Memory B cell (primary cell): ENCODE data around the gene BACE1.

ENCODE experiments used
- ATAC-seq: fragments of 150-1000 bp; cut with Tn5 transposase; 2 replicates; pipeline ENCODE4 v1.10.0; 2021; ENCODE audit warnings: low read depth, mild to moderate bottlenecking, moderate library complexity
- DNase-seq, 2 donors: peaks; one replicate each; pipeline ENCODE4 v3.0.0; 2022; ENCODE audit warnings: low spot score in 2 of 2
- H3K27ac Mint-ChIP-seq: one replicate; pipeline ENCODE4 v1.8.0; 2022; ENCODE audit warnings: mild to moderate bottlenecking, moderate library complexity, mixed read lengths
- H3K27me3 Mint-ChIP-seq: one replicate; pipeline ENCODE4 v1.8.0; 2022; ENCODE audit warnings: mixed read lengths
- H3K36me3 Mint-ChIP-seq: one replicate; pipeline ENCODE4 v1.8.0; 2022; ENCODE audit warnings: mild to moderate bottlenecking, mixed read lengths
- H3K4me1 Mint-ChIP-seq: one replicate; pipeline ENCODE4 v1.8.0; 2022; ENCODE audit warnings: mixed read lengths
- H3K4me3 Mint-ChIP-seq: one replicate; pipeline ENCODE4 v1.8.0; 2022; ENCODE audit warnings: mild to moderate bottlenecking, moderate library complexity, mixed read lengths
- H3K9me3 Mint-ChIP-seq: one replicate; pipeline ENCODE4 v1.8.0; 2022; ENCODE audit warnings: mixed read lengths

Gene BACE1

DNA sequence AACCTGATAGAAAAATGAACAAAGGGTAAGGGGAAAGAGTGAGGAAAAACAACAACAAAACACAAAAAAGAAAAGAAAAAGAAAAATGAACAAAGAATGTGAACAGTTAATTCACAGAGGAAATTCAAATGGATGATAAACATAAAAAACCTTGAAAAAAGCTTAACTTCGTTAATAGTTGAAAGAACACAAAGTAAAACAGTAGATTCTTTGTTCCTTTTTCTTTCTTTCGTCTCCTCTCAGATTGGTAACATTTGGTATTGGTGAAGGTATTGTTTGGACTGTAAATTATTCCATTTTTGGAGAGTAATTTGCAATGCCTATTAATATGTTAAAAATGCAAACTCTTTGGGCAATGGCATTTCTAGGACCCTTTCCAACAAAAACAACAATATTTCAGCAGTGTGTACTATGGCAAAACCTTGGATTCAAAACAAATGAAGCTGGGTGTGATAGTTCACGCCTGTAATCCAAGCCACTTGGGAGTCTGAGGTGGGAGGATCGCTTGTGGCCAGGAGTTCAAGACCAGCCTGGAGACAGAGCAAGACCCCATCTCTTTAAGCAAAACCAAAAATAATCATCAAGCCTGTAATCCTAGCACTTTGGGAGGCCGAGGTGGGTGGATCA is 3.3 kb upstream of the BACE1 start:
- H3K27ac Mint-ChIP-seq = no peak overlapping the region
- DNase-seq (no peak), ATAC-seq (no peak)
- H3K36me3 Mint-ChIP-seq = no peaks in the 10 kb centered on the region
- no peaks in the 10 kb centered on the region for H3K9me3 Mint-ChIP-seq
- no peak overlapping the region for H3K4me3 Mint-ChIP-seq
- peaks cover 8% of the 10 kb centered on the region for H3K27me3 Mint-ChIP-seq
- H3K4me1 Mint-ChIP-seq = peaks cover 3% of the 10 kb centered on the region

DNA sequence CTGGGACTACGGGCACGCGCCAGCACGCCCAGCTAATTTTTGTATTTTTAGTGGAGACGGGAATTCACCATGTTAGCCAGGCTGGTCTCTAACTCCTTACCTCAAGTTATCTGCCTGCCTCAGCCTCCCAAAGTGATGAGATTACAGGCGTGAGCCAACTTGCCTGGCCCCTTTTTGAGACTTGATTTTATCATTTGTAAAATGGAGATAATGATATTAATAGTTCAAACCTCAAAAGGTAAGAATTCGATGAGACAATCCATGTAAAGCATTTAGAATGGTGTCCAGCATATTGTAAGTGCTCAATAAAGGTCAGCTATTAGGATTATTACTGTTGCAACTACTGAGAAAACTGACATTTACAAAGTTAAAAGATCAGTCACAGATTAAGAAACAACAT is 2.7 kb upstream of the BACE1 start:
- no peak for DNase-seq
- no peaks in the 10 kb centered on the region for H3K36me3 Mint-ChIP-seq
- no peak overlapping the region for H3K27ac Mint-ChIP-seq
- H3K27me3 Mint-ChIP-seq = peaks cover 13% of the 10 kb centered on the region
- ATAC-seq = no peak
- H3K4me3 Mint-ChIP-seq = no peak overlapping the region
- no peaks in the 10 kb centered on the region for H3K9me3 Mint-ChIP-seq
- peaks cover 3% of the 10 kb centered on the region for H3K4me1 Mint-ChIP-seq

DNA sequence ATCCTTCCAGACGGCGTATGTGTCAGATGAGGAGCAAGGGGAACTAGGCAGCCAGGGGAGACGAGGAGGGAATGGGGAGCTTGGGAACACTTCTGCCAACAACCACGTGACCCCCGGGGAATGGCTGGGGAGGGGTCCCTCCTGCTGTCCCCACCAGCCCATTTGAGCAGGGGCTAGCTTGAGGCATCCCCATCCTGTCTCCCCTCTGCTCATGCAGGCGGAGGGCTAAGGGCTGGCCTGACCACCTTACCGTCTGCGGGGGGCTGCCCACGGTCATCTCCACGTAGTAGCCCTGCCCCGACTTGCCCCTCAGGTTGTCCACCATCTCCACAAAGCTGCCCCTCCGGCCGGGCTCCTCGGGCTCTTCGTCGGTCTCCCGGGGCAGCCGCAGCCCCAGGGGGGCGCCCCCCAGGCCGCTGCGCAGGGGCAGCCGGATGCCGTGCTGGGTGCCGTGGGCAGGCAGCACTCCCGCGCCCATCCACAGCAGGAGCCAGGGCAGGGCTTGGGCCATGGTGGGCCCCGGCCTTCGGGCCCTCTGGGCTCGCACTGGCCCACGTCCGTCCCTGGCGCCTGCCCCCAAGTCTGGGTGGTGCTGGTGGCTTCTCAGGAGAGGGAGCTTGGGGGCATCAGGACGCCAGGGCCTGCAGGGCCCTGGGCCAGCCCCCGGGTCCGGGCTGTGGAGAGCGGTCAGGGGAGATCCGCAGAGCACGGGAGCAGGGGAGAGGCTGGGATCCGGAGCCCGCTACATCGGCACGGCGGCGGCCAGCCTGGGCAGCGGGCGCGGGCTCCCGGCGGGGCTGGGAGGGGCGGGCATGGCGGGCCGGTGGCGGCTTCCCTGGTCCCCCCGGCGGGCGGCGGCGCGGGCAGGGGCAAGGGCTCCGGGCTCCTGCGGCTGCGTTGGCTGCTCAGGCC is 515 bp downstream of the BACE1 start:
- Mint-ChIP-seq H3K27me3 (peaks cover 22% of the 10 kb centered on the region), H3K27ac (no peak overlapping the region), H3K4me3 (peak overlapping the region; percentile 64), H3K9me3 (no peaks in the 10 kb centered on the region), H3K4me1 (peaks cover 3% of the 10 kb centered on the region), H3K36me3 (no peaks in the 10 kb centered on the region)
- peak in 1 of 2 donors; percentile 42 for DNase-seq
- ATAC-seq = peak; percentile 56

DNA sequence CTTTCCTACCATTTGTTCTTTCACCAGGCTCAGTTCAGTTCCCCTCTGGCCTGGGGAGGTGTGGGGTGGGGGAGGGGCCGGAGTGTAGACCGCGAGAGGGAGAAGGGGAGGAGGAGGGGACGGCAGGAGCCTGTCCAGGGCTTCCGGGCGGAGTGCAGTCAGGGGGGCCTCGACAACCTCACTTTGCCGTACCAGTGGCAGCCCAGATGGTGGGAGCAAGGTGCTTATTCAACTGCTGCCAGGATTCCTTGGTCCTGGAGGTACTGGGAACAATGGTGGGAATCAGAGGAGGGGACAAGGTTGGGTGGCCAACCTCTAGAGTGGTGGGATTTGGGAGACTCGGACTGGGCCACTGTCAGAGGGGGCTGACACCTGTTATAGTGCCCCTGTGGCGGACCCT is 1.2 kb downstream of the BACE1 start:
- H3K27ac Mint-ChIP-seq = no peak overlapping the region
- ATAC-seq = no peak
- no peak for DNase-seq
- peaks cover 22% of the 10 kb centered on the region for H3K27me3 Mint-ChIP-seq
- H3K4me3 Mint-ChIP-seq = peak overlapping the region; percentile 44
- no peaks in the 10 kb centered on the region for H3K36me3 Mint-ChIP-seq
- H3K9me3 Mint-ChIP-seq = no peaks in the 10 kb centered on the region
- H3K4me1 Mint-ChIP-seq = peaks cover 3% of the 10 kb centered on the region

DNA sequence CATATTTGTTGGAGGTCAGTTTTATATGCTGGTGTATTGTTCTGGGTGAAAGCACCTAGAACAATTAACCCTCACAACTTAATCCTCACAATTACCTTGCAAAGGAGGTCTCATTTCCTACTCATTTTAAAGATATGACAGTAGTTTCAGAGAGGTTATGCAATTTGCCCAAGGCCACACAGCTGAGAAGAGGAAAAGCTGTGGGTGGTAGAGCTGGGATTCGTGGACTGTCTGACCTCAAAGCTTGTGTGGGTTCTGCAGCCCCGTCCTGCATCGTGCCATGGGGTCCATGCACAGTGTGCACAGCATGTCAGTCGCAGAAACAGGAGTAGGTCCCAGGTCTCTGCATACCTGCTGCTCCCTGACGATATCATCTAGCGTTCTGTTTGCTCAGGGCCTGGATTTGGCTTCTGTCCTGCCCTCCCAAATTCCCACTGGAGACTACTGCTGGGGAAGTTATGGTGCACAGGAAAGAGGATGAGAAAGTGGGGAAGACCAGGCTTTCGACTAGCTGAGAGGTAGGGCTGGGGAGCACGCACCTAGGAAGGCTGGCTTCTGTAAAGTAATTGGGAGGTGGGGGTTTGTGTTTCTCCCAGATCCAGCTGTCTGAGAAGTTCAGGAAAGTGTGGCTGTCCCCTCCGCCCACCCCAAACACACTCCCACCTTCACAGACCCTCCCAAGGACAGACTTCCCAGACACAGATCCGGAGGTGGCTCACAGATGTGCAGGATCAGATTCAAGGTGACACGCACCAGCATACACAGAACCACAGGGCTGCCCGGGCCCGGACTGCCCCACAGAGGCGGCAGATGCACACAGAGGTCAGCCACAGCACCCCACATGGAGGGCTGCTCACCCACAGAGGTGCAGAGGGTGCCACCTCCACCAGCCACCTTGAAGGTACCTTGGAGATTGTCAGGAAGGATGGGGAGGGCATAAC is 2.0 kb downstream of the BACE1 start:
- Mint-ChIP-seq H3K4me3 (peak overlapping the region; percentile 44), H3K36me3 (no peaks in the 10 kb centered on the region), H3K27me3 (peaks cover 27% of the 10 kb centered on the region), H3K9me3 (no peaks in the 10 kb centered on the region), H3K4me1 (peaks cover 3% of the 10 kb centered on the region), H3K27ac (no peak overlapping the region)
- ATAC-seq (no peak), DNase-seq (no peak)

DNA sequence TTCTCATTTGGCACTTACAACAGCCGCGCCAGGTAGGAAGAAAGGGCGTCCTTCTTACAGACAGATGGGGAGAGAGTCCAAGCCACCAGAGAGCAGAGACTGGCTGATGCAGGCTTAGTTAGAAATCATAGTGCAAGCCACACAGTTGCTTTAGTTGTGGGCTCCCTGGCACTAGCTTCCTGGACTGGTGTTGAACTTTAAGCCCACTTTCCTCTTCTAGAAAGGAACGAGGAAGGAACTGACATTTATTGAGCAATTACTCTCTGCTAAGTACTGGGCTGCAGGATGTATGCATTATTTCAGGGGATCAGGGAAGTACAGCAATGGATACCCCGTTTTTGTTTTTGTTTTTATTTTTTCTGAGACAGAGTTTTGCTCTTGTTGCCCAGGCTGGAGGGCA is 3.0 kb downstream of the BACE1 start:
- peaks cover 3% of the 10 kb centered on the region for H3K4me1 Mint-ChIP-seq
- ATAC-seq = no peak
- no peaks in the 10 kb centered on the region for H3K36me3 Mint-ChIP-seq
- no peaks in the 10 kb centered on the region for H3K9me3 Mint-ChIP-seq
- H3K27ac Mint-ChIP-seq = no peak overlapping the region
- peaks cover 31% of the 10 kb centered on the region for H3K27me3 Mint-ChIP-seq
- no peak for DNase-seq
- H3K4me3 Mint-ChIP-seq = no peak overlapping the region

DNA sequence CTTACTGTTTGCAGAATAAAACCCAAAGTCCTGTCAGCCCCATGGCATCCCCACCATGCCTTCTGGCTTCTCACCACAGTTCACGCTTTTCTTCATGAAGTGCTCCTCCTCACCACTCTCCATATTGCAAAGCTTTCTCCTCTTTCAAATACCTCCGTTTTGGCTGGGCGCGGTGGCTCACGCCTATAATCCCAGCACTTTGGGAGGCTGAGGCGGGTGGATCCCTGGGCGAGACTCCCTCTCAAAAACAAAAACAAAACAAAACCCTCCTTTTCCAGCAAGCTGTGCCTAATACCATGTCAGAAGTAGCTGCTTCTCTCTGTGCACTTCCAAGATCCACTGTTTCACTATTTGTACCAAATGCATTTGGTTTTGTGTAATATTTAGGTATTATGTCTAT is 6.7 kb downstream of the BACE1 start:
- DNase-seq = no peak
- H3K27me3 Mint-ChIP-seq = peaks cover 28% of the 10 kb centered on the region
- no peaks in the 10 kb centered on the region for H3K9me3 Mint-ChIP-seq
- H3K27ac Mint-ChIP-seq = no peak overlapping the region
- H3K36me3 Mint-ChIP-seq = no peaks in the 10 kb centered on the region
- ATAC-seq = no peak
- no peaks in the 10 kb centered on the region for H3K4me1 Mint-ChIP-seq
- H3K4me3 Mint-ChIP-seq = no peak overlapping the region

DNA sequence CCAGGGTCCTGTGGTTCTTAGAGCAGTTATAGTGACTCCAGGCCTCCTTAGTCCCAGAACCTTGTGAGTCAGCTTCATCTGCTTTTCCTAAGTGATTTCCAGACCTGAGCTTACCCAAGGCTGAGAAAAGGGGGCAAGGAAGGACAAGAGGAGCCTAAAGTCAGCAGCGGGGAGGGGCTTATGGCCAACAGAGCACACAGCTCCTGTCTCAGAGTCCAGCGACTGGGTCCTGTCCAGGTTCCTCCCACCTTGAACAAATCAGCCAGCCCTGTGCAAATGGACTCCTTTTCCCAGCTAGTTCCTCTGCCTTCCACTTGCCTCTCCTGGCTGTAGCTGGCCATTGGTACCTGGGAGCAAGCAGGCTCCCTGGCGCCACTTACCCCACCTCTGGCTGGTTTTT is 10.9 kb downstream of the BACE1 start:
- H3K4me3 Mint-ChIP-seq = no peak overlapping the region
- H3K9me3 Mint-ChIP-seq = no peaks in the 10 kb centered on the region
- H3K27ac Mint-ChIP-seq = no peak overlapping the region
- H3K4me1 Mint-ChIP-seq = peaks cover 6% of the 10 kb centered on the region
- DNase-seq = no peak
- no peak for ATAC-seq
- no peaks in the 10 kb centered on the region for H3K36me3 Mint-ChIP-seq
- H3K27me3 Mint-ChIP-seq = peaks cover 26% of the 10 kb centered on the region

DNA sequence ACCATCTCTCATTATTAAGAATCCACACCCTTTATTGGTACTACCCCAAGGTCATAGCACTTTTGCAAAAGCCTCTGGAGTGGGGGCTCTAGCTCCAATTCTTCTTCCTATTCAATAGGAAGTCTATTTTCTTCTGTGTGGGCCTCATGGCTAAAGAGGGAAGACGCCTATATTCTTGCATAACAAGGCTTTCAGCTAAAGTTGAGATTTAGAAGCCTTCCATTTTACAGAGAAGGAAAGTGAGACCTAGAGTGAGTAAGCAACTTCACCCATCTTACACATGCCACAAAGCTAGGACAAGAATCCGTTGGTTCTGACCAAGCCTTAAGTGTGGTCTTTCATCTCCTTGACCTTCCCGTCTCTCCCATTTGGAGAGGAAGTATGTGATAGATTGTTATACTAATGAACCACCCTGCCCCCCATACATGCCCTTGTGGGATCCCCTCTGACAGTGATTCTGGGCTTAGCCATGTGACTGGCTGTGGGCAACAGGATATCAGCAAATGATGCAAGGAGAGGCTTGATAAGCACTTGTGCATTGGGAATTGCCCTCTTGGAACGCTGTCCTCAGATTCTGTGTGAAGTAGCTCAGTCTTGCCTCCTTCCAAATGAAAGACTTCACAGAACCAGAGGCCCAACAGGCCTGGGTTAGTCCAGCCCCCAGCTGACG is 12.3 kb downstream of the BACE1 start:
- ATAC-seq = no peak

DNA sequence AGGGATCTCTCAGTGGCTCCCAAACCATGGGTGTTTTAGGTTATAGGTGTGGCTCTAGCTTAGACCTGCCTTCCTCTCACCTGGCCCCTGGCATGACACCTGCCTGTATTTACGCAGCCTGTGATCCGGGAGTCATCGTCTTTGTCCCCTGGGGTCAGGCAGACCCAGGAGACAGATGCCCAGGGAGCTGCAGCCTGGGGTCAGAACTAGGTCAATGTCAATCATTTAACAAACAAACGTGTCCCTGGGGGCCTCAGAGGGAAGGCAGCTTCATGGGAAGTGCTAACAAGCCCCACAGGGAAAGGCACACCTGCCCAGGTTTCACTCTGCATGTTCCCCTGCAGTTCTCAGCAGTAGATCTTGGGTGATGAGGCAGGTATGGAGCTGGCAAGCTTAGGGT is 13.0 kb downstream of the BACE1 start:
- no peaks in the 10 kb centered on the region for H3K9me3 Mint-ChIP-seq
- ATAC-seq (no peak), DNase-seq (no peak)
- peaks cover 6% of the 10 kb centered on the region for H3K4me1 Mint-ChIP-seq
- H3K36me3 Mint-ChIP-seq = no peaks in the 10 kb centered on the region
- H3K27ac Mint-ChIP-seq = no peak overlapping the region
- H3K27me3 Mint-ChIP-seq = peaks cover 16% of the 10 kb centered on the region
- no peak overlapping the region for H3K4me3 Mint-ChIP-seq

More for the DNA sequence above, 12.3 kb downstream of the BACE1 start:
- Mint-ChIP-seq H3K9me3 (no peaks in the 10 kb centered on the region), H3K27me3 (peaks cover 18% of the 10 kb centered on the region), H3K36me3 (no peaks in the 10 kb centered on the region), H3K27ac (no peak overlapping the region), H3K4me3 (no peak overlapping the region), H3K4me1 (peaks cover 6% of the 10 kb centered on the region)
- DNase-seq = no peak

DNA sequence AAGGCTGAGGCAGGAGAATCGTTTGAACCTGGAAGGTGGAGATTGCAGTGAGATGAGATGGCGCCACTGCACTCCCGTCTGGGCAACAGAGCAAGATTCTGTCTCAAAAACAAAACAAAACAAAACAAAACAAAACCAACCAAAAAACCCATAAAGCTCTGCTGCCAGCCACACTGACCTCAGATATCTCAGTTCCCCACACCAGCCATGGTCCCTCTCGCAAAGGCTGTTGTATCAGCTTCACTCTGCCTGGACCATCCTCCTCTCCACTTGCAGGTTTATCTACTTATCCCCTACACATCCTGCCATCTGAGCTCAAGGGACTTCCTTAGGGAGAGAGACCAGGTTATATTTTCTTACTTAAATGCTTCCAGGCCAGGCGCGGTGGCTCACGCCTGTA is 13.8 kb downstream of the BACE1 start:
- Mint-ChIP-seq H3K36me3 (no peaks in the 10 kb centered on the region), H3K27ac (no peak overlapping the region), H3K9me3 (no peaks in the 10 kb centered on the region), H3K4me3 (no peak overlapping the region), H3K4me1 (peaks cover 6% of the 10 kb centered on the region), H3K27me3 (peaks cover 14% of the 10 kb centered on the region)
- DNase-seq (no peak), ATAC-seq (no peak)

DNA sequence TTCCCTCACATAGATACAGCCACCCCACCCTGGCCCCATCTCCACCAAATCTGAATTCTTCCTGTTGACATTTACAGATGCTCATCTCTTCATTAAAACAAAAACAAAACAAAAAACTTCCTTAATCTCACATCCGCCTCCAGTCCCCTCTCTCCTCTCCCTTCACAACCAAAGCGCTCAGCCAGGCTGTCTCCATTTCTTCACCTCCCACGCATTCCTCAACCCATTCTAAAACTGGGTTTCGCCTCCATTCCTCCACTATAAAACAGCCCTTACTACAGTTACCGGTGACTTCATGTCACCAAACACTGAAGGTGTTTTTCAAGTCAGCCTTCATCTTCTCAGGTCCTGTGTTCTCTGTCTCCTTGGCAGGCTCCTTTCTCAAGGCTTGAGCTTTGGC is 15.3 kb downstream of the BACE1 start:
- H3K9me3 Mint-ChIP-seq = no peaks in the 10 kb centered on the region
- H3K4me1 Mint-ChIP-seq = peaks cover 6% of the 10 kb centered on the region
- H3K27me3 Mint-ChIP-seq = peaks cover 14% of the 10 kb centered on the region
- DNase-seq (no peak), ATAC-seq (no peak)
- no peaks in the 10 kb centered on the region for H3K36me3 Mint-ChIP-seq
- no peak overlapping the region for H3K4me3 Mint-ChIP-seq
- H3K27ac Mint-ChIP-seq = peak overlapping the region; percentile 7

DNA sequence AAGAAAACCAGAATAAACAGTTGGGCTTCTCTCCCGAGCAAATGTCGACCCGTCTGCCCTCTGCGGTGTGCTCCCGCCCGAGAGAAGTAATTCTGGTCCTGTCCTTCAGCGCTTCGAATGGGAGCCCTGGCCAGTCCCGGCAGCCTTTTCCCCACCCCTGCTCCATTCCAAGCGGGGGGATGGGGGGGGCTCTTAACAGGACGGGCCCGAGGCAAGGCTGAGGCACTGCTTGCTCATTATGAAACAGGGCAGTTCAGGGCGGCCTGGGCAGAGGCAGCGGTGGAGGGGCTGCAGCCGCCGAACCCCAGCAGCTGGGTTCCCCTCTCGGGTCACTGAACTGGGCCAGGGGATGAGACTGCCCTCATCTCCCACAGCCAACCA is 15.8 kb downstream of the BACE1 start:
- H3K4me1 Mint-ChIP-seq = peaks cover 6% of the 10 kb centered on the region
- no peak for ATAC-seq
- H3K36me3 Mint-ChIP-seq = no peaks in the 10 kb centered on the region

More for the DNA sequence above, 15.8 kb downstream of the BACE1 start:
- Mint-ChIP-seq H3K9me3 (no peaks in the 10 kb centered on the region), H3K4me3 (no peak overlapping the region), H3K27ac (no peak overlapping the region), H3K27me3 (peaks cover 14% of the 10 kb centered on the region)
- DNase-seq = no peak
